PC-3 (cell line): ENCODE results near the gene RPL27A.

ENCODE experiments used
- EZH2 ChIP-seq: fragments of 300-600 bp; sonication (generic); IDR thresholded peaks from one replicate; pipeline ENCODE4 v1.6.1; 2017; ENCODE audit warnings: antibody characterized with exemption, mild to moderate bottlenecking, low read length; ENCODE audit not compliant: unreplicated experiment
- EZH2phosphoT487 ChIP-seq: fragments of 300-600 bp; sonication (generic); IDR thresholded peaks from 2 replicates; pipeline ENCODE4 v1.6.1; 2018; ENCODE audit warnings: mild to moderate bottlenecking, antibody characterized with exemption, low read length, borderline replicate concordance
- TF ChIP-seq, protein P1 (sequence below): fragments of 300-600 bp; sonication (generic); conservative IDR thresholded peaks from 2 replicates; pipeline ENCODE4 v1.5.1; 2017; ENCODE audit warnings: antibody characterized with exemption, low read depth, mild to moderate bottlenecking, low read length

- TF ChIP-seq, protein P1, sequence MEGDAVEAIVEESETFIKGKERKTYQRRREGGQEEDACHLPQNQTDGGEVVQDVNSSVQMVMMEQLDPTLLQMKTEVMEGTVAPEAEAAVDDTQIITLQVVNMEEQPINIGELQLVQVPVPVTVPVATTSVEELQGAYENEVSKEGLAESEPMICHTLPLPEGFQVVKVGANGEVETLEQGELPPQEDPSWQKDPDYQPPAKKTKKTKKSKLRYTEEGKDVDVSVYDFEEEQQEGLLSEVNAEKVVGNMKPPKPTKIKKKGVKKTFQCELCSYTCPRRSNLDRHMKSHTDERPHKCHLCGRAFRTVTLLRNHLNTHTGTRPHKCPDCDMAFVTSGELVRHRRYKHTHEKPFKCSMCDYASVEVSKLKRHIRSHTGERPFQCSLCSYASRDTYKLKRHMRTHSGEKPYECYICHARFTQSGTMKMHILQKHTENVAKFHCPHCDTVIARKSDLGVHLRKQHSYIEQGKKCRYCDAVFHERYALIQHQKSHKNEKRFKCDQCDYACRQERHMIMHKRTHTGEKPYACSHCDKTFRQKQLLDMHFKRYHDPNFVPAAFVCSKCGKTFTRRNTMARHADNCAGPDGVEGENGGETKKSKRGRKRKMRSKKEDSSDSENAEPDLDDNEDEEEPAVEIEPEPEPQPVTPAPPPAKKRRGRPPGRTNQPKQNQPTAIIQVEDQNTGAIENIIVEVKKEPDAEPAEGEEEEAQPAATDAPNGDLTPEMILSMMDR = no peak
- TF ChIP-seq EZH2 (no peak), EZH2phosphoT487 (no peak)
These were observed 722 bp upstream of the RPL27A start for GRCh38 chr11:8681837-8682302.
